ENCODE measurements around the gene PITPNM1. TPM values are rescaled to one million over a fixed set of nuclear protein-coding genes. Genes with fewer than 3 reads are reported as not detected.

Gene PITPNM1
- total and polyA plus RNA-seq, 4 donors = 34.0 to 118 (median 74.7) TPM

GRCh38 chr11:67448220-67448609, 56.9 kb downstream of the PITPNM1 start:
- 95% methylated on average over 7 of the region's 7 CpGs for WGBS (ENCODE audit: insufficient coverage)
- Histone ChIP-seq H3K4me3 (ENCODE audit: low read depth, low read length) (no peak overlapping the region), H3K9me3 (ENCODE audit: control insufficient read depth, insufficient read depth, low read length) (no peaks in the 10 kb centered on the region), H3K4me1 (ENCODE audit: control insufficient read depth, insufficient read depth, low read length) (peaks cover 21% of the 10 kb centered on the region), H3K27ac (ENCODE audit: low read depth, low read length) (no peak overlapping the region), H3K36me3 (ENCODE audit: control insufficient read depth, insufficient read depth, low read length) (no peaks in the 10 kb centered on the region), H3K27me3 (ENCODE audit: control insufficient read depth, insufficient read depth, low read length) (no peaks in the 10 kb centered on the region)
- DNase-seq (ENCODE audit: low read depth in 4 of 6, low spot score in 6 of 6) = no peak

- DNase-seq (ENCODE audit: low read depth in 4 of 6, low spot score in 6 of 6) = no peak
- Histone ChIP-seq H3K9me3 (ENCODE audit: control insufficient read depth, insufficient read depth, low read length) (no peaks in the 10 kb centered on the region), H3K36me3 (ENCODE audit: control insufficient read depth, insufficient read depth, low read length) (peaks cover 25% of the 10 kb centered on the region), H3K4me3 (ENCODE audit: low read depth, low read length) (no peak overlapping the region), H3K27me3 (ENCODE audit: control insufficient read depth, insufficient read depth, low read length) (no peaks in the 10 kb centered on the region), H3K27ac (ENCODE audit: low read depth, low read length) (no peak overlapping the region), H3K4me1 (ENCODE audit: control insufficient read depth, insufficient read depth, low read length) (peaks cover 32% of the 10 kb centered on the region)
- WGBS (ENCODE audit: insufficient coverage) = 93% methylated on average over 3 of the region's 5 CpGs
Measured at GRCh38 chr11:67445515-67445914, 59.6 kb downstream of the PITPNM1 start.

- Histone ChIP-seq H3K27ac (ENCODE audit: low read depth, low read length) (peak overlapping the region; percentile 80), H3K4me1 (ENCODE audit: control insufficient read depth, insufficient read depth, low read length) (peaks cover 43% of the 10 kb centered on the region), H3K27me3 (ENCODE audit: control insufficient read depth, insufficient read depth, low read length) (no peaks in the 10 kb centered on the region), H3K9me3 (ENCODE audit: control insufficient read depth, insufficient read depth, low read length) (no peaks in the 10 kb centered on the region), H3K36me3 (ENCODE audit: control insufficient read depth, insufficient read depth, low read length) (peaks cover 52% of the 10 kb centered on the region), H3K4me3 (ENCODE audit: low read depth, low read length) (peak overlapping the region; percentile 75)
- WGBS (ENCODE audit: insufficient coverage) = 40% methylated on average over 40 of the region's 45 CpGs
- no peak for DNase-seq (ENCODE audit: low read depth in 4 of 6, low spot score in 6 of 6)
Measured at GRCh38 chr11:67442504-67443404, 62.4 kb downstream of the PITPNM1 start.

Small RNA genes lying within 50 kb of the gene (small RNA-seq; reads per million reads assigned to genes)
- 0.06 reads per million for gene MIR6752 (ENCODE audit: low replicate concordance)

Other genes with a start within 250 kb of the PITPNM1 start
- 10 to 100 TPM; 44.6 to 44.9 TPM for gene GRK2, start 238.9 kb downstream of the PITPNM1 start, total RNA-seq
- 100 to 1,000 TPM; 107 to 125 TPM for gene GRK2, start 238.9 kb downstream of the PITPNM1 start, polyA plus RNA-seq (ENCODE audit: insufficient read length in 2 of 2)
- 10 to 100 TPM; 42.8 to 44.9 TPM for gene ANKRD13D, start 216.1 kb downstream of the PITPNM1 start, total RNA-seq
- 100 to 1,000 TPM in 1 of 2 donors, 10 to 100 TPM in 1; 77.3 to 115 TPM for gene ANKRD13D, start 216.1 kb downstream of the PITPNM1 start, polyA plus RNA-seq (ENCODE audit: insufficient read length in 2 of 2)
- 10 to 100 TPM in 1 of 2 donors, 1 to 10 TPM in 1; 7.1 to 14.7 TPM for gene SSH3, start 201.8 kb downstream of the PITPNM1 start, total RNA-seq
- 10 to 100 TPM; 14.2 to 21.5 TPM for gene SSH3, start 201.8 kb downstream of the PITPNM1 start, polyA plus RNA-seq (ENCODE audit: insufficient read length in 2 of 2)
- 10 to 100 TPM in 1 of 2 donors, 1 to 10 TPM in 1; 7.8 to 33.2 TPM for gene POLD4, start 151.8 kb downstream of the PITPNM1 start, total RNA-seq
- 10 to 100 TPM; 18.0 to 34.8 TPM for gene POLD4, start 151.8 kb downstream of the PITPNM1 start, polyA plus RNA-seq (ENCODE audit: insufficient read length in 2 of 2)
- under 1 TPM; 0.50 to 0.72 TPM for gene CLCF1, start 131.8 kb downstream of the PITPNM1 start, total RNA-seq
- gene CLCF1, start 131.8 kb downstream of the PITPNM1 start, polyA plus RNA-seq (ENCODE audit: insufficient read length in 2 of 2) = 1 to 10 TPM; 1.5 to 3.3 TPM
- gene RAD9A, start 113.4 kb downstream of the PITPNM1 start, total RNA-seq = 10 to 100 TPM; 10.4 to 20.9 TPM
- gene RAD9A, start 113.4 kb downstream of the PITPNM1 start, polyA plus RNA-seq (ENCODE audit: insufficient read length in 2 of 2) = 10 to 100 TPM; 31.4 to 43.5 TPM
- 100 to 1,000 TPM in 1 of 2 donors, 10 to 100 TPM in 1; 81.2 to 130 TPM for gene PPP1CA, start 103.5 kb downstream of the PITPNM1 start, total RNA-seq
- 100 to 1,000 TPM; 115 to 119 TPM for gene PPP1CA, start 103.5 kb downstream of the PITPNM1 start, polyA plus RNA-seq (ENCODE audit: insufficient read length in 2 of 2)
- gene TBC1D10C, start 101.3 kb downstream of the PITPNM1 start, total RNA-seq = 1 to 10 TPM in 1 of 2 donors, under 1 TPM in 1; 0.83 to 1.9 TPM
- gene TBC1D10C, start 101.3 kb downstream of the PITPNM1 start, polyA plus RNA-seq (ENCODE audit: insufficient read length in 2 of 2) = 1 to 10 TPM; 2.1 to 5.7 TPM
- 10 to 100 TPM in 1 of 2 donors, 1 to 10 TPM in 1; 8.6 to 17.1 TPM for gene CARNS1, start 89.7 kb downstream of the PITPNM1 start, total RNA-seq
- gene CARNS1, start 89.7 kb downstream of the PITPNM1 start, polyA plus RNA-seq (ENCODE audit: insufficient read length in 2 of 2) = 10 to 100 TPM; 34.2 to 38.6 TPM
- 10 to 100 TPM; 14.2 to 35.4 TPM for gene RPS6KB2, start 76.9 kb downstream of the PITPNM1 start, total RNA-seq
- gene RPS6KB2, start 76.9 kb downstream of the PITPNM1 start, polyA plus RNA-seq (ENCODE audit: insufficient read length in 2 of 2) = 10 to 100 TPM; 38.3 to 46.7 TPM
- 1 to 10 TPM in 1 of 2 donors, under 1 TPM in 1; 0.40 to 1.6 TPM for gene PTPRCAP, start 67.7 kb downstream of the PITPNM1 start, total RNA-seq
- 1 to 10 TPM; 1.9 to 3.0 TPM for gene PTPRCAP, start 67.7 kb downstream of the PITPNM1 start, polyA plus RNA-seq (ENCODE audit: insufficient read length in 2 of 2)
- 10 to 100 TPM; 27.8 to 64.1 TPM for gene CORO1B, start 61.9 kb downstream of the PITPNM1 start, total RNA-seq
- gene CORO1B, start 61.9 kb downstream of the PITPNM1 start, polyA plus RNA-seq (ENCODE audit: insufficient read length in 2 of 2) = 10 to 100 TPM; 57.7 to 58.2 TPM
- gene GPR152, start 52.6 kb downstream of the PITPNM1 start, total RNA-seq = not detected
- not detected for gene GPR152, start 52.6 kb downstream of the PITPNM1 start, polyA plus RNA-seq (ENCODE audit: insufficient read length in 2 of 2)
- gene CABP4, start 50.0 kb downstream of the PITPNM1 start, total RNA-seq = under 1 TPM; 0.30 to 0.39 TPM
- under 1 TPM; 0.53 to 0.67 TPM for gene CABP4, start 50.0 kb downstream of the PITPNM1 start, polyA plus RNA-seq (ENCODE audit: insufficient read length in 2 of 2)
- gene TMEM134, start 36.1 kb downstream of the PITPNM1 start, total RNA-seq = 10 to 100 TPM; 14.9 to 19.7 TPM
- 10 to 100 TPM; 48.8 to 69.0 TPM for gene TMEM134, start 36.1 kb downstream of the PITPNM1 start, polyA plus RNA-seq (ENCODE audit: insufficient read length in 2 of 2)
- 10 to 100 TPM; 47.0 to 77.4 TPM for gene AIP, start 22.3 kb downstream of the PITPNM1 start, total RNA-seq
- gene AIP, start 22.3 kb downstream of the PITPNM1 start, polyA plus RNA-seq (ENCODE audit: insufficient read length in 2 of 2) = 10 to 100 TPM; 64.5 to 65.7 TPM
- 10 to 100 TPM in 1 of 2 donors, 1 to 10 TPM in 1; 8.7 to 27.5 TPM for gene CDK2AP2, start 2.8 kb upstream of the PITPNM1 start, total RNA-seq
- gene CDK2AP2, start 2.8 kb upstream of the PITPNM1 start, polyA plus RNA-seq (ENCODE audit: insufficient read length in 2 of 2) = 10 to 100 TPM; 51.1 to 53.2 TPM
- under 1 TPM in 1 of 2 donors, not detected in 1; 0.22 TPM for gene CABP2, start 18.1 kb upstream of the PITPNM1 start, total RNA-seq
- gene CABP2, start 18.1 kb upstream of the PITPNM1 start, polyA plus RNA-seq (ENCODE audit: insufficient read length in 2 of 2) = not detected
- gene GSTP1, start 78.4 kb upstream of the PITPNM1 start, total RNA-seq = 100 to 1,000 TPM; 241 to 756 TPM
- 100 to 1,000 TPM; 445 to 502 TPM for gene GSTP1, start 78.4 kb upstream of the PITPNM1 start, polyA plus RNA-seq (ENCODE audit: insufficient read length in 2 of 2)
- 100 to 1,000 TPM; 144 to 219 TPM for gene NDUFV1, start 101.6 kb upstream of the PITPNM1 start, total RNA-seq
- gene NDUFV1, start 101.6 kb upstream of the PITPNM1 start, polyA plus RNA-seq (ENCODE audit: insufficient read length in 2 of 2) = 100 to 1,000 TPM; 243 to 292 TPM
- 1 to 10 TPM; 2.6 to 6.8 TPM for gene NUDT8, start 124.6 kb upstream of the PITPNM1 start, total RNA-seq
- gene NUDT8, start 124.6 kb upstream of the PITPNM1 start, polyA plus RNA-seq (ENCODE audit: insufficient read length in 2 of 2) = 1 to 10 TPM; 6.2 to 6.6 TPM
- not detected for gene TBX10, start 134.4 kb upstream of the PITPNM1 start, total RNA-seq
- gene TBX10, start 134.4 kb upstream of the PITPNM1 start, polyA plus RNA-seq (ENCODE audit: insufficient read length in 2 of 2) = not detected
- 1 to 10 TPM in 1 of 2 donors, under 1 TPM in 1; 0.79 to 3.5 TPM for gene ACY3, start 145.4 kb upstream of the PITPNM1 start, total RNA-seq
- 1 to 10 TPM; 2.3 to 6.0 TPM for gene ACY3, start 145.4 kb upstream of the PITPNM1 start, polyA plus RNA-seq (ENCODE audit: insufficient read length in 2 of 2)
- not detected for gene ALDH3B2, start 169.3 kb upstream of the PITPNM1 start, total RNA-seq
- not detected for gene ALDH3B2, start 169.3 kb upstream of the PITPNM1 start, polyA plus RNA-seq (ENCODE audit: insufficient read length in 2 of 2)

Measured in spinal cord (tissue), 10 donors.